Karpas-422 (cell line): Measurements from ENCODE around the gene STKLD1. TPM values are rescaled to one million over a fixed set of nuclear protein-coding genes. Genes with fewer than 3 reads are reported as not detected.
A peak's percentile ranks its signal among the peaks of the same experiment; 100 is the strongest.
"Not testable (repeated sequence)": the region's sequence is repeated elsewhere in the genome, so short reads cannot be mapped to it uniquely, and the experiment has no call there.

Experiments used
- DNase-seq: peaks from one replicate; pipeline ENCODE4 v3.0.0-alpha.2; 2015
- H2AFZ ChIP-seq: fragments of 200-600 bp; sonication (generic); 2 replicates; pipeline ENCODE4 v1.6.1; 2014; ENCODE audit warnings: antibody characterized with exemption, low read length, mixed read lengths
- H3K27ac ChIP-seq: fragments of 200-600 bp; sonication (generic); 2 replicates; pipeline ENCODE4 v1.5.1; 2014; ENCODE audit warnings: mild to moderate bottlenecking, low read length, moderate library complexity
- H3K27me3 ChIP-seq: fragments of 200-600 bp; sonication (generic); 2 replicates; pipeline ENCODE4 v1.6.1; 2014; ENCODE audit warnings: low read length, mixed read lengths
- H3K36me3 ChIP-seq: fragments of 200-600 bp; sonication (generic); 2 replicates; pipeline ENCODE4 v1.6.1; 2014; ENCODE audit warnings: low read length, mixed read lengths; ENCODE audit not compliant: insufficient read depth
- H3K4me1 ChIP-seq: fragments of 200-600 bp; sonication (generic); 2 replicates; pipeline ENCODE4 v1.6.1; 2014; ENCODE audit warnings: mild to moderate bottlenecking, low read length, mixed read lengths
- H3K4me2 ChIP-seq: fragments of 200-600 bp; sonication (generic); 2 replicates; pipeline ENCODE4 v1.6.1; 2014; ENCODE audit warnings: low read length, low read depth, mild to moderate bottlenecking; ENCODE audit not compliant: poor library complexity, severe bottlenecking
- H3K4me3 ChIP-seq: fragments of 200-600 bp; sonication (generic); 2 replicates; pipeline ENCODE4 v1.5.1; 2014; ENCODE audit warnings: mild to moderate bottlenecking, antibody characterized with exemption, low read length, mixed read lengths
- H3K79me2 ChIP-seq: fragments of 200-600 bp; sonication (generic); 2 replicates; pipeline ENCODE4 v1.6.1; 2014; ENCODE audit warnings: mild to moderate bottlenecking, low read length, mixed read lengths
- H3K9ac ChIP-seq: fragments of 200-600 bp; sonication (generic); 2 replicates; pipeline ENCODE4 v1.6.0; 2014; ENCODE audit warnings: low read length
- H3K9me2 ChIP-seq: fragments of 200-600 bp; sonication (generic), shearing (Covaris generic); replicated peaks from 2 replicates; pipeline ENCODE4 v1.6.0; 2014; ENCODE audit warnings: mild to moderate bottlenecking, low read length, moderate library complexity; ENCODE audit not compliant: insufficient read depth
- H3K9me3 ChIP-seq: fragments of 300-700, 200-600 bp; sonication (generic); 2 replicates; pipeline ENCODE4 v1.6.1; 2014; ENCODE audit warnings: low read length, mixed read lengths
- H4K20me1 ChIP-seq: fragments of 200-600 bp; sonication (generic); 2 replicates; pipeline ENCODE4 v1.6.1; 2014; ENCODE audit warnings: mild to moderate bottlenecking, antibody characterized with exemption, low read length, low read depth; ENCODE audit not compliant: insufficient read depth
- total RNA-seq: library from RNA; depleted of rRNA; stranded (reverse); fragments of >200 nt; shearing (Covaris generic); gene quantifications from 2 replicates; pipeline ENCODE4 v1.2.3, GENCODE V29; 2014; ENCODE audit warnings: low replicate concordance

STKLD1 gene
- total RNA-seq, 1 experiment from 2014 or later = 0.93 TPM

DNA sequence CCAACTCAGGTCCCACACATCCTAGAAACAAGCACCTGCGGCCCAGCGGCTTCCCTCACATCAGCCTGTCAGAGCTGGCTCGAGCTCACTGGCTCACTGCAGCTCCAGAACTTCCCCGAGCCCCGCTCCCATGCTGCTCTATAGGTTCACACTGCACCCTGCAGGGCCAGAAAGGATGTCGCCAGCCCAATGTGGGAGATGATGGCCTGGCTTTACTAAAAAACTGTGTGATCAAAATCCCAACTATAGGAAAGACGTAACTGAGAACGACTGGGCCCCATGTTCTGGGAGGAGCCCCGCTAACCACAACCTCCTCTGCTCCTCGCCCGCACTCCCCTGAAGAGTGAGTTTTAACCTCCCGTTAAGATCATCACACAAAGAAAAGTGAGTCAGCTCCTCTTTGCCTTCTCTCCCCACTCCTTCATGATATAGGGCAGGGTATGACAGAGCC lies 4.9 kb upstream of the STKLD1 start:
- H2AFZ ChIP-seq = no peak overlapping the region
- no peak overlapping the region for H3K9ac ChIP-seq
- H3K27me3 ChIP-seq = no peaks in the 10 kb centered on the region
- H3K4me3 ChIP-seq = no peak overlapping the region
- peaks cover 12% of the 10 kb centered on the region for H3K4me1 ChIP-seq
- H3K27ac ChIP-seq = no peak overlapping the region
- H3K9me3 ChIP-seq = no peaks in the 10 kb centered on the region
- DNase-seq = no peak
- H3K4me2 ChIP-seq = no peak overlapping the region
- H3K79me2 ChIP-seq = peaks cover 84% of the 10 kb centered on the region
- peaks cover 48% of the 10 kb centered on the region for H4K20me1 ChIP-seq
- H3K9me2 ChIP-seq = no peaks in the 10 kb centered on the region
- peaks cover 4% of the 10 kb centered on the region; the same call in 1 of the 2 replicates for H3K36me3 ChIP-seq

- peaks cover 45% of the 10 kb centered on the region for H4K20me1 ChIP-seq
- H3K4me3 ChIP-seq = no peak overlapping the region
- no peak overlapping the region for H3K4me2 ChIP-seq
- peaks cover 16% of the 10 kb centered on the region for H3K4me1 ChIP-seq
- peaks cover 4% of the 10 kb centered on the region; the same call in 1 of the 2 replicates for H3K36me3 ChIP-seq
- DNase-seq = no peak
- no peak overlapping the region for H3K27ac ChIP-seq
- no peak overlapping the region for H2AFZ ChIP-seq
- H3K9ac ChIP-seq = 0 out of 2 replicates have a peak overlapping the region, but pooled peaks have one; percentile 18
- H3K9me3 ChIP-seq = no peaks in the 10 kb centered on the region
- H3K79me2 ChIP-seq = peaks cover 84% of the 10 kb centered on the region
- H3K9me2 ChIP-seq = no peaks in the 10 kb centered on the region
- no peaks in the 10 kb centered on the region for H3K27me3 ChIP-seq
Measured at GRCh38 chr9:133372144-133372543, 4.0 kb upstream of the STKLD1 start.

- H3K4me1 ChIP-seq = peaks cover 22% of the 10 kb centered on the region
- H4K20me1 ChIP-seq = peaks cover 24% of the 10 kb centered on the region; the same call in 1 of the 2 replicates
- H2AFZ ChIP-seq = no peak overlapping the region
- DNase-seq = no peak
- peaks cover 3% of the 10 kb centered on the region; the same call in 1 of the 2 replicates for H3K36me3 ChIP-seq
- H3K4me3 ChIP-seq = peak overlapping the region; percentile 76
- H3K9ac ChIP-seq = peak overlapping the region; percentile 91
- no peak overlapping the region for H3K27ac ChIP-seq
- no peaks in the 10 kb centered on the region for H3K9me2 ChIP-seq
- peaks cover 61% of the 10 kb centered on the region for H3K79me2 ChIP-seq
- no peaks in the 10 kb centered on the region for H3K9me3 ChIP-seq
- peaks cover 8% of the 10 kb centered on the region; the same call in 1 of the 2 replicates for H3K27me3 ChIP-seq
- peak overlapping the region; percentile 74 for H3K4me2 ChIP-seq
Measured at GRCh38 chr9:133374612-133375115, 1.5 kb upstream of the STKLD1 start.

DNA sequence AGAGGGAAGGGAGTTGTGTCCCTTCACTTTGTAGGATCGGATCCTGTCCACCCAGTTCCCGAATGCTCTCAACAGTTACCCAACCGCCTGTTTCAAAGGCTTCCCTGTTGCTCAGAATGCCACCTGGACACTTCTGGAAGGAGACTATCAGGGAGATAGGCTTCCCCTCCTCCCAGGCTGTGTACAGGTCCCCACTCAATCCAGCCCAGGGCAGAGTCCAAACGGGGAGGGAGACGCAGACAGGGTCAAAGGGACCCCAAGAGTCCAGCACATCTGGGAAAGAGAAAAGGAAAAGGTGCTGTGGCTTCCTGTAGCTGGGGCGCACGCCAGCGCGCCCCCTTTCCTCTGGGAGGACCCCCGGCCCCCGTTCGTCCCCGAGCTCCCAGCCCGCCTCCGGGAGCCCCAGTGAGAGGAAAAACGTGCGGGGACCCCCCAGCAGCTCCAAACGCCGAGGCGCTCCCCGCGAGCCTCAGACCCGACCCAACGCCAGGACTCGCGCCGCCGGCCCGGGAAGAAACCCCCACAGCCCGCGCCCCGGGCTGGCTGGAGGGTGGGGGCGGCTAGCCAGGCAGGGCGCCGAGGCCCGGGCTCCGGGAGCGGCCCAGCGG lies 946 bp upstream of the STKLD1 start:
- H3K79me2 ChIP-seq = peaks cover 56% of the 10 kb centered on the region
- no peak overlapping the region for H2AFZ ChIP-seq
- no peaks in the 10 kb centered on the region for H3K36me3 ChIP-seq
- peak overlapping the region; percentile 67 for H3K27ac ChIP-seq
- no peaks in the 10 kb centered on the region for H3K9me3 ChIP-seq
- peaks cover 18% of the 10 kb centered on the region; the same call in 1 of the 2 replicates for H4K20me1 ChIP-seq
- peaks cover 22% of the 10 kb centered on the region for H3K4me1 ChIP-seq
- peak; percentile 68 for DNase-seq
- no peaks in the 10 kb centered on the region for H3K9me2 ChIP-seq
- peak overlapping the region; percentile 74 for H3K4me2 ChIP-seq
- H3K27me3 ChIP-seq = peaks cover 8% of the 10 kb centered on the region; the same call in 1 of the 2 replicates
- peak overlapping the region; percentile 91 for H3K9ac ChIP-seq
- peak overlapping the region; percentile 76 for H3K4me3 ChIP-seq

DNA sequence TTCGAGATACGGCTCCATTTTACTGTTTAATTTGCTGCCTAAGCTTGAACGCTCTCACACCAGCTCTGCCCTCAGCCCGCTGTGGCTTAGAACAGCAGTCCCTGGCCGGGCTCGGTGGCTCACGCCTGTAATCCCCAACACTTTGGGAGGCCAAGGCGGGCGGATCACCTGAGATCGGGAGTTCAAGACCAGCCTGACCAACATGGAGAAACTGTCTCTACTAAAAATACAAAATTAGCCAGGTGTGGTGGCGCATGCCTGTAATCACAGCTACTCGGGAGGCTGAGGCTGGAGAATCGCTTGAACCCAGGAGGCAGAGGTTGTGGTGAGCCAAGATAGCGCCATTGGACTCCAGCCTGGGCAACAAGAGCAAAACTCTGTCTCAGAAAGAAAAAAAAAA lies 1.1 kb downstream of the STKLD1 start:
- not testable (repeated sequence) for H3K9ac ChIP-seq, DNase-seq, H3K4me3 ChIP-seq, H3K27me3 ChIP-seq, H3K9me2 ChIP-seq, H3K36me3 ChIP-seq, H2AFZ ChIP-seq, H3K9me3 ChIP-seq, H3K27ac ChIP-seq, H3K4me2 ChIP-seq
- Histone ChIP-seq H4K20me1 (peaks cover 12% of the 10 kb centered on the region; the same call in 1 of the 2 replicates), H3K4me1 (peaks cover 22% of the 10 kb centered on the region), H3K79me2 (peaks cover 35% of the 10 kb centered on the region)

DNA sequence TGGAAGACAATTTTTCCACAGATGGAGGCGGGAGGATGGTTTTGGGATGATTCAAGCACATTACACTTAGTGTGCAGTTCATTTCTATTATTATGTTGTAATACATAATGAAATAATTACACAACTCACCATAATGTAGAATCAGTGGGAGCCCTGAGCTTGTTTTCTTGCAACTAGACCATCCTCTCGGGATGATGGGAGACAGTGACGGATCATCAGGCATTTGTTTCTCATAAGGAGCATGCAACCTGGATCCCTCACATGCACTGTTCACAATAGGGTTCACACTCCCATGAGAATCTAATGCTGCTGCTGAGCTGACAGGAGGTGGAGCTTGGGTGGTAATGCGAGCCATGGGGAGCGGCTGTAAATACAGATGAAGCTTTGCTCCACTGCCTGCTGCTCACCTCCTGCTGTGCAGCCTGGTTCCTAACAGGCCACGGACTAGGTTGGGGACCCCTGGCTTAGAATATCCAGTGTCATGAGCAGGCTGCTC lies 1.6 kb downstream of the STKLD1 start:
- Histone ChIP-seq H3K9me3 (peaks cover 2% of the 10 kb centered on the region; the same call in 1 of the 2 replicates), H3K4me3 (no peak overlapping the region), H3K9ac (no peak overlapping the region), H2AFZ (no peak overlapping the region), H3K4me2 (no peak overlapping the region), H3K4me1 (peaks cover 22% of the 10 kb centered on the region), H3K36me3 (no peaks in the 10 kb centered on the region), H3K27me3 (peaks cover 8% of the 10 kb centered on the region; the same call in 1 of the 2 replicates), H3K9me2 (no peaks in the 10 kb centered on the region), H3K27ac (no peak overlapping the region), H3K79me2 (peaks cover 30% of the 10 kb centered on the region), H4K20me1 (peaks cover 10% of the 10 kb centered on the region; the same call in 1 of the 2 replicates)
- peak; percentile 64 for DNase-seq

DNA sequence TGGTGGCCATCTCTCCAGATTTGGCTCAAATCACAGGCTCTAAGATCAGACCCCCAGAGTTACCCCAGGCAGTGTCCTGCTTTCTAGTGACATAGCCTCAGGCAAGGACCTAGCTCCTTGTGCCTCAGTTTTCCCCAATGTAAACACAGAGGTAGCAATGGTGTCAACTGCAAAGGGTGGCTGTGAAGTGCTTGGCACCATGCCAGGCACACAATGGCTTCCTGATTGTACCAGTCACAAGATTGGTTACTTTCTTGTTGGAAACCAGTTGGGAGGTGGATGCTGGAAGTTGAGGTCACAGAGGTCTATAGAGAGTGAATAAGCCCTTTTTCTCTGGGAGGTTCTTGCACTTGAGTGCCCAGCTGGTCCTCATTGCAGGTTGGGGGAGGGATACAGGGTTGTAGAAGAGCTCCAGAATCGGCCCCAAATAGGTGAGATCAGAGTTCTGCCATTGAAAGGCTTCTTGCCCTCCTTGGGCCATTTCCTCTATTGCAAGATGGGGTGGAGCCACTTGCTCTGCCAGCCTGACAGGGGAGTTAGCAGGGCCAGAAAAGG lies 2.3 kb downstream of the STKLD1 start:
- peaks cover 9% of the 10 kb centered on the region; the same call in 1 of the 2 replicates for H4K20me1 ChIP-seq
- no peaks in the 10 kb centered on the region for H3K36me3 ChIP-seq
- no peaks in the 10 kb centered on the region for H3K9me2 ChIP-seq
- peaks cover 23% of the 10 kb centered on the region for H3K79me2 ChIP-seq
- H2AFZ ChIP-seq = no peak overlapping the region
- H3K4me2 ChIP-seq = no peak overlapping the region
- H3K27ac ChIP-seq = no peak overlapping the region
- peaks cover 4% of the 10 kb centered on the region; the same call in 1 of the 2 replicates for H3K9me3 ChIP-seq
- no peak for DNase-seq
- peaks cover 8% of the 10 kb centered on the region; the same call in 1 of the 2 replicates for H3K27me3 ChIP-seq
- H3K9ac ChIP-seq = no peak overlapping the region
- H3K4me3 ChIP-seq = no peak overlapping the region
- H3K4me1 ChIP-seq = peaks cover 22% of the 10 kb centered on the region
